GM23248 (cell line): ENCODE data around the gene DOK7. TPM values are rescaled to one million over a fixed set of nuclear protein-coding genes. Genes with fewer than 3 reads are reported as not detected.

Source experiments
- DNase-seq: peaks from one replicate; pipeline ENCODE4 v3.0.0-alpha.2; 2015
- H2AFZ ChIP-seq: fragments of 200-600 bp; sonication (generic); 2 replicates; pipeline ENCODE4 v1.6.1; 2016; ENCODE audit warnings: antibody characterized with exemption
- H3F3A ChIP-seq: fragments of 200-600 bp; sonication (generic); 2 replicates; pipeline ENCODE4 v1.6.1; 2016; ENCODE audit warnings: mild to moderate bottlenecking, antibody characterized with exemption, mixed run types; ENCODE audit not compliant: insufficient read depth
- H3K27ac ChIP-seq: fragments of 200-600 bp; sonication (generic); 2 replicates; pipeline ENCODE4 v1.5.1; 2016; ENCODE audit warnings: mild to moderate bottlenecking
- H3K27me3 ChIP-seq: fragments of 200-600 bp; sonication (generic); replicated peaks from 2 replicates; pipeline ENCODE4 v1.6.1; 2016; ENCODE audit warnings: mild to moderate bottlenecking; ENCODE audit not compliant: insufficient read depth
- H3K36me3 ChIP-seq: fragments of 200-600 bp; sonication (generic); 2 replicates; pipeline ENCODE4 v1.6.1; 2016; ENCODE audit warnings: low read depth, mild to moderate bottlenecking
- H3K4me1 ChIP-seq: fragments of 200-600 bp; sonication (generic); 2 replicates; pipeline ENCODE4 v1.6.1; 2016; ENCODE audit warnings: mild to moderate bottlenecking; ENCODE audit not compliant: insufficient read depth
- H3K4me2 ChIP-seq: fragments of 200-600 bp; sonication (generic); one replicate; pipeline ENCODE4 v1.6.1; 2016; ENCODE audit warnings: mild to moderate bottlenecking; ENCODE audit not compliant: unreplicated experiment
- H3K4me3 ChIP-seq: fragments of 200-600 bp; sonication (generic); 2 replicates; pipeline ENCODE4 v1.5.1; 2016; ENCODE audit warnings: mild to moderate bottlenecking
- H3K79me2 ChIP-seq: fragments of 200-600 bp; sonication (generic); 2 replicates; pipeline ENCODE4 v1.6.1; 2016; ENCODE audit warnings: mild to moderate bottlenecking; ENCODE audit not compliant: insufficient read depth
- H3K9ac ChIP-seq: fragments of 200-600 bp; sonication (generic); 2 replicates; pipeline ENCODE4 v1.6.1; 2016; ENCODE audit warnings: mild to moderate bottlenecking
- H3K9me2 ChIP-seq: fragments of 200-600 bp; sonication (generic); 2 replicates; pipeline ENCODE4 v1.6.1; 2016; ENCODE audit warnings: mixed run types, mild to moderate bottlenecking, moderate library complexity; ENCODE audit not compliant: insufficient read depth
- H3K9me3 ChIP-seq: fragments of 200-600 bp; sonication (generic); one replicate; pipeline ENCODE4 v1.6.1; 2017; ENCODE audit warnings: low read depth
- H4K20me1 ChIP-seq: fragments of 200-600 bp; sonication (generic); 2 replicates; pipeline ENCODE4 v1.6.0; 2016; ENCODE audit not compliant: insufficient read depth
- EZH2 ChIP-seq: fragments of 200-600 bp; sonication (generic); IDR thresholded peaks from 2 replicates; pipeline ENCODE4 v1.6.1; 2018; ENCODE audit warnings: antibody characterized with exemption, mild to moderate bottlenecking; ENCODE audit not compliant: insufficient read depth, poor library complexity, severe bottlenecking
- EZH2phosphoT487 ChIP-seq: fragments of 200-600 bp; sonication (generic); IDR thresholded peaks from 2 replicates; pipeline ENCODE4 v1.6.1; 2018; ENCODE audit warnings: antibody characterized with exemption, moderate library complexity, mild to moderate bottlenecking, low read depth; ENCODE audit not compliant: insufficient read depth
- WGBS, 2 experiments: methylation state at CpG; one replicate each; pipeline ENCODE4 v1.1.6; 2015 to 2017; ENCODE audit warnings: low lambda C conversion rate in 2 of 2, low coverage in 1 of 2; ENCODE audit errors: missing lambda C conversion rate in 2 of 2; 5-methylcytosine and 5-hydroxymethylcytosine counted together
- in situ Hi-C: fragments of 300-500 bp; cut with MboI; formaldehyde crosslinking; loops from 2 replicates; pipeline ENCODE4 v1.15.0; 2020
- polyA plus RNA-seq: library from polyadenylated mRNA; unstranded; fragments of >200 nt; fragmentation: Nextera tagmentation; extraction: Ambion mirVana; gene quantifications from 2 replicates; pipeline ENCODE4 v1.2.1, GENCODE V29; 2016
- total RNA-seq: library from RNA; depleted of rRNA; stranded (reverse); fragments of >200 nt; shearing (Covaris generic); gene quantifications from 2 replicates; pipeline ENCODE4 v1.2.3, GENCODE V29; 2014

Gene DOK7
- total and polyA plus RNA-seq, 2 experiments from 2014 or later: not detected

DNA sequence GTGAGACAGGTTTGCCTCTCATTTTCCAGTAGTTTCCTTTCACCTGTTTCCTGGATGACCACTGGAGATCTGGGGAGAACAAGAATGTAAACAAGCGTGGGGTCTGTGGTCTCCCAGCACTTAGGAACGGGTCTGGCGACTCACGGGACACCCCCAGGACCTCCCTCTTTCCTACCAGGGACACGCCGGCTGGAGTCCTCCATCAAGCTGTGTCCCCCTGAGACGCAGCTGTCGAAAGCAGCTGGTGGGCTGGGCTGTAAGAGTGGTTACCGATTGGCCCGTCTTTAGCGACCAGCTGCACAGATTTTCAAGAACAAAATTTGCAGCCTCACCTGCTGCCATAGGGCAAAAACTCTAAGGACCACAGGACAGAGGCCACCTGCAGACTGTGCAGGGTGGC is 57.2 kb downstream of the DOK7 start:
- DNase-seq: no peak
- no peak overlapping the region for H3K9ac ChIP-seq
- H3K4me2 ChIP-seq: no peak overlapping the region
- no peaks in the 10 kb centered on the region for H3K79me2 ChIP-seq
- no peaks in the 10 kb centered on the region for H4K20me1 ChIP-seq
- no peaks in the 10 kb centered on the region for H3K9me3 ChIP-seq
- in situ Hi-C loops: no loop called here
- no peak overlapping the region for H2AFZ ChIP-seq
- H3K27ac ChIP-seq: no peak overlapping the region
- no peaks in the 10 kb centered on the region for H3K27me3 ChIP-seq
- no peaks in the 10 kb centered on the region for H3K36me3 ChIP-seq
- no peaks in the 10 kb centered on the region for H3K4me1 ChIP-seq
- WGBS, 2 experiments: 94 to 95% methylated on average over 11 of the region's 11 CpGs
- H3F3A ChIP-seq: no peaks in the 10 kb centered on the region
- TF ChIP-seq EZH2phosphoT487: no peak
- no peaks in the 10 kb centered on the region for H3K9me2 ChIP-seq
- H3K4me3 ChIP-seq: no peak overlapping the region

DNA sequence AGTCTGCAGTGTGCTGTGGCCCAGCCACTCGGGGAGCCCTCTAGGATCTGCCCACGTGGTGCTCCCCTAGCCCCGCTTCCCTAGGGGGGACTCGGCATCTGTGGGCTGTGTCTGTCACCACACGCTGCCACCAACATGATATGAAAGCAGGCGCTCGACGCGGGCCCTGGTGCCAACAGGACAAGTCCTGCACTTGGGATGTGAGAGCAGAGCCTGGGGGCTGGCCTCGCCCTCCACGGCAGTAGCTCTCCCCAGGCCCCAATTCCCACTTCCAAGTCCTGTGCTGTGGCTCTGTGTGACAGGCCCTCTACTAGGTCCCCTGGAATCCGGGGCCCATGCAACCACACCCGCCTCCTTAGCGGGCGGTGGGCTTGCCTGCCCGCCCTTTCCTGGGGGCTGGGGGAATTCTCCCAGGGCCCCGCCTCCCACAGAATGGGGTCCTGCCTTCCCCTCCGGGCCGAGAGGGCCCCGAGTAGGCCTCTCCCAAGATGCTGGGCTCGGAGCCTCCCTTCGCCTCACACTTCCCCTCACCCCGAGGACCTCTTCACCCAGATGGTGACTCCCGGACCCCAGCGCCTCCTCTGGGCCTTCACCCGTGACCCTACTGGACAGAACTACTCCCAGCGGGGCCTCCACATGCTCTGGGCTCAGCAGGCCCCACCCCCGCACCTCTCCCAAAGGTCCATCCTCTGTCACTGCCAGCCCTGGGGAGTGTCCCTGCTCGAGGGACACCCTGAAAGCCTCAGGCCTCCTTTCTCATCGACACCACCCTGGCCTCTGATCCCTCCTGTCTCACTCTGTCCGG is 57.9 kb downstream of the DOK7 start:
- no peaks in the 10 kb centered on the region for H4K20me1 ChIP-seq
- no peaks in the 10 kb centered on the region for H3K36me3 ChIP-seq
- in situ Hi-C loops: no loop called here
- H3K4me1 ChIP-seq: no peaks in the 10 kb centered on the region
- no peaks in the 10 kb centered on the region for H3K9me2 ChIP-seq
- no peaks in the 10 kb centered on the region for H3F3A ChIP-seq
- H3K27ac ChIP-seq: no peak overlapping the region
- DNase-seq: no peak
- no peaks in the 10 kb centered on the region for H3K27me3 ChIP-seq
- no peaks in the 10 kb centered on the region for H3K9me3 ChIP-seq
- H2AFZ ChIP-seq: no peak overlapping the region
- WGBS, 2 experiments: 92 to 93% methylated on average over 29 of the region's 31 CpGs
- no peak overlapping the region for H3K4me3 ChIP-seq
- TF ChIP-seq EZH2phosphoT487 (no peak), EZH2 (no peak)
- H3K79me2 ChIP-seq: no peaks in the 10 kb centered on the region
- H3K9ac ChIP-seq: no peak overlapping the region
- H3K4me2 ChIP-seq: no peak overlapping the region

DNA sequence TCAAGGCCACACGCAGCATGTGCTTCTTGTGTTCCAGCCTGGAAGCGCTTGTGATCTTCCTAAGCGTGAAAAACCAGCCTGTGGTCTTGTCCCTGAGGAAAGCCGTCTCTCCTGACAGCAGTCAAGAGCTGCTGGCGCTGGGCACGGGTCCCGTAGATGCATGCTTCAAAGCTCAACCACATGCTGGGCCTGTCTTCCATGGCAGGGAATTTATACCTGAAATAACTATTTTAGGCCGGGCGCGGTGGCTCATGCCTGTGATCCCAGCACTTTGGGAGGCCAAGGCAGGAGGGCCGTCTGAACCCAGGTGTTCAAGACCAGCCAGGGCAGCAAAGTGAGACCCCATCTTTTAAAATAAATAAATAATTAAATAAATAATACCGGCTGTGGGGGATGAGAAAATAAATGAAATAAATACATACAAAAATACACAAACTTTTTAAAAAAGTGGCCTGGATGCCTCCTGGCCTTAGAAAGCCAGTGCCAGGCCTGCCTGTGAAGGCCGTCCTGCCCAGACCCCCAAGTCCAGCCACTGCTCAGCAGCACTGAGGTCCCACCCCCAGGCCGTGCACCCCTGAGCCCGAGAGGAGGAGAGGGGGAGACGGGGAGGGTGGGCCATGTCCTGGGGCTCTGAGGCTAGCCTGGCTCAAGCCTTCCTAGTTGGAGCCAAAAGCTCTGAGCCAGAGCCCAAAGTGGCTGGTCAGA is 58.7 kb downstream of the DOK7 start:
- in situ Hi-C loops: no loop called here
- Histone ChIP-seq H3K9me3 (no peaks in the 10 kb centered on the region), H4K20me1 (no peaks in the 10 kb centered on the region), H3K27ac (no peak overlapping the region), H3K9me2 (no peaks in the 10 kb centered on the region), H3K9ac (no peak overlapping the region), H3K27me3 (no peaks in the 10 kb centered on the region), H2AFZ (no peak overlapping the region), H3K36me3 (no peaks in the 10 kb centered on the region), H3F3A (no peaks in the 10 kb centered on the region), H3K4me3 (no peak overlapping the region), H3K4me1 (no peaks in the 10 kb centered on the region), H3K4me2 (no peak overlapping the region), H3K79me2 (0 out of 2 replicates have a peak, but pooled peaks cover 4% of the 10 kb centered on the region)
- DNase-seq: no peak
- TF ChIP-seq EZH2: no peak
- no peak for TF ChIP-seq EZH2phosphoT487
- 96 to 98% methylated on average over 16 of the region's 16 CpGs for WGBS, 2 experiments

DNA sequence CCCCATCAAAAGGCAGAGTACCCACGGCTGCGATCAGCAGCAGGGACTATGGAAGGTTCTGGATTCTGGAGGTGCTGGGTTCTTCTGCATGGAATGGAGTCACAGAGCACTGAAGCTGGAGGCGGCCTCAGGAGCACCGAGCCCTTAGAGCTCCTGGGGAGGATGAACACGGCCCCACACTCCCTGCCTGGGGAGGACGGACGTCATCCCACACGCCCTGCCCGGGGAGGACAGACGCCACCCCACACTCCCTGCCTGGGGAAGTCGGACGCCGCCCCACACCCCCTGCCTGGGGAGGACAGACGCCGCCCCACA is 59.2 kb downstream of the DOK7 start:
- TF ChIP-seq EZH2phosphoT487 (no peak), EZH2 (no peak)
- Histone ChIP-seq H3K4me3 (no peak overlapping the region), H3F3A (no peaks in the 10 kb centered on the region), H3K27me3 (no peaks in the 10 kb centered on the region), H3K9me3 (no peaks in the 10 kb centered on the region), H3K27ac (no peak overlapping the region), H3K36me3 (no peaks in the 10 kb centered on the region), H2AFZ (no peak overlapping the region), H4K20me1 (no peaks in the 10 kb centered on the region), H3K4me2 (no peak overlapping the region), H3K79me2 (peaks cover 7% of the 10 kb centered on the region; the same call in 1 of the 2 replicates), H3K4me1 (no peaks in the 10 kb centered on the region), H3K9ac (no peak overlapping the region), H3K9me2 (no peaks in the 10 kb centered on the region)
- WGBS, 2 experiments: 91% methylated on average over 7 to 12 of the region's 15 CpGs
- DNase-seq: no peak
- in situ Hi-C loops: no loop called here

DNA sequence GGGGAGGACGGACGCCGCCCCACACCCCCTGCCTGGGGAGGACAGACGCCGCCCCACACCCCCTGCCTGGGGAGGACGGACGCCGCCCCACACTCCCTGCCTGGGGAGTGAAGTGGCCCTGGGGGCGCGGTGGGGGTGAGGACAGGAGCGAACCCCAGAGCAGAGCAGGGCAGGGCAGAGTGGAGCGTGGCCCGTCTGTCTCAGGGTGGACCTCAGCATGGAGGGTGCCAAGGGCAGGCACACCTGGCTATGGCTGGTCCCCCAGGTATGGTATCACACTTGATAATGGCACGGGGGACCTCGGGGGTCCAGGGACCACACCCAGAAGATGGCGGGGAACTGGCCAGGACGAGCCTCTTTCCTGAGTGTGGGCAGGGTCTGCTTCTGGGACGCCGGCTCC is 59.5 kb downstream of the DOK7 start:
- no peak overlapping the region for H3K4me3 ChIP-seq
- no peaks in the 10 kb centered on the region for H3F3A ChIP-seq
- 95 to 98% methylated on average over 14 to 15 of the region's 19 CpGs for WGBS, 2 experiments

More for the DNA sequence above, 59.5 kb downstream of the DOK7 start:
- DNase-seq: no peak
- TF ChIP-seq EZH2phosphoT487 (no peak), EZH2 (no peak)
- Histone ChIP-seq H3K36me3 (no peaks in the 10 kb centered on the region), H3K9me3 (no peaks in the 10 kb centered on the region), H4K20me1 (no peaks in the 10 kb centered on the region), H3K9me2 (no peaks in the 10 kb centered on the region), H3K4me2 (no peak overlapping the region), H3K9ac (no peak overlapping the region), H3K79me2 (peaks cover 11% of the 10 kb centered on the region), H2AFZ (no peak overlapping the region), H3K4me1 (no peaks in the 10 kb centered on the region), H3K27ac (no peak overlapping the region), H3K27me3 (no peaks in the 10 kb centered on the region)
- in situ Hi-C loops: no loop called here
